HEK293 (cell line): ENCODE measurements around the gene AKAP1.

Experiments used
- BCL11B ChIP-seq: fragments of 450-650 bp; formaldehyde crosslinking; IDR thresholded peaks from 2 replicates; pipeline ENCODE4 v1.5.1; 2016; ENCODE audit warnings: low read depth, missing biosample characterization, missing genetic modification characterization
- HOXA7 ChIP-seq: sonication (generic); formaldehyde crosslinking; IDR thresholded peaks from 2 replicates; pipeline ENCODE4 v1.8.1; 2022; ENCODE audit warnings: missing genetic modification reagents, borderline replicate concordance
- ZBTB8A ChIP-seq: fragments of 450-650 bp; formaldehyde crosslinking; IDR thresholded peaks from 2 replicates; pipeline ENCODE4 v1.5.1; 2016; ENCODE audit warnings: missing biosample characterization, missing genetic modification characterization
- ZNF112 ChIP-seq: fragments of 450-650 bp; formaldehyde crosslinking; IDR thresholded peaks from 2 replicates; pipeline ENCODE4 v1.5.0; 2017; ENCODE audit warnings: missing biosample characterization, missing genetic modification characterization
- ZNF155 ChIP-seq: fragments of 450-650 bp; formaldehyde crosslinking; IDR thresholded peaks from 2 replicates; pipeline ENCODE4 v1.5.1; 2016; ENCODE audit warnings: missing biosample characterization, missing genetic modification characterization
- ZNF184 ChIP-seq: fragments of 450-650 bp; IDR thresholded peaks from 2 replicates; pipeline ENCODE4 v1.5.1; 2018; ENCODE audit warnings: missing biosample characterization, mild to moderate bottlenecking, missing genetic modification characterization
- ZNF701 ChIP-seq: fragments of 450-650 bp; formaldehyde crosslinking; IDR thresholded peaks from 2 replicates; pipeline ENCODE4 v1.5.1; 2016; ENCODE audit warnings: missing biosample characterization, missing genetic modification characterization
- ZNF776 ChIP-seq: fragments of 450-650 bp; formaldehyde crosslinking; IDR thresholded peaks from 2 replicates; pipeline ENCODE4 v1.5.0; 2017; ENCODE audit warnings: missing biosample characterization, missing genetic modification characterization, borderline replicate concordance
- TF ChIP-seq, protein P1 (sequence below): fragments of 450-650 bp; formaldehyde crosslinking; IDR thresholded peaks from 2 replicates; pipeline ENCODE4 v1.5.1; 2016; ENCODE audit warnings: missing biosample characterization, missing genetic modification characterization
- TF ChIP-seq, protein P2 (sequence below): fragments of 450-650 bp; formaldehyde crosslinking; IDR thresholded peaks from 2 replicates; pipeline ENCODE4 v1.5.1; 2016; ENCODE audit warnings: missing biosample characterization, missing genetic modification characterization, low read depth
- TF ChIP-seq, protein P3 (sequence below): fragments of 450-650 bp; formaldehyde crosslinking; IDR thresholded peaks from 2 replicates; pipeline ENCODE4 v1.5.1; 2017; ENCODE audit warnings: missing biosample characterization, missing genetic modification characterization
- TF ChIP-seq, protein P4 (sequence below): fragments of 450-650 bp; formaldehyde crosslinking; IDR thresholded peaks from 2 replicates; pipeline ENCODE4 v1.5.1; 2016; ENCODE audit warnings: missing biosample characterization, missing genetic modification characterization
- TF ChIP-seq, protein P5 (sequence below): fragments of 450-650 bp; formaldehyde crosslinking; IDR thresholded peaks from 2 replicates; pipeline ENCODE4 v1.5.1; 2017; ENCODE audit warnings: missing biosample characterization, missing genetic modification characterization
- TF ChIP-seq, protein P6 (sequence below): fragments of 450-650 bp; formaldehyde crosslinking; IDR thresholded peaks from 2 replicates; pipeline ENCODE4 v1.5.1; 2016; ENCODE audit warnings: missing biosample characterization, missing genetic modification characterization

DNA sequence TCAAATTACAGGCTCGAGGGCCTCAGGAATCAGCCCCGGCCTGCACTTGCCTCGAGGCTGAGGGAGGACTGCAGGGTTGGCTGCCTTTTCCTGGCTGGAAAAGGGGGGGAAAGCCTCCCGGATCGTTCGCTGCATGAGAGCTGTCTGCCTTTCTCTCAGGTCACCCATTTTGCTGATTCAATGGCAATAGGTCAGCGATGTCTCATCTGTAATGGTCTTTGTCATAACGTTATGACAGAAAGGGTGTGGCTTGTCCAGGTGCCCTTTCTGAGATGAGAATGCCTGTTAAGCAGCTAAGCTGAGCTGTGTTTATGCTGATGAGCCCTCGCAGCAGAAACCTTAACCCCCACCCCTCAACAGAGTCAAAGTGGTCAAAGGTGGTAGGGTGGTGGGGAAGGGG is 81.8 kb downstream of the AKAP1 start:
- TF ChIP-seq, protein P1, sequence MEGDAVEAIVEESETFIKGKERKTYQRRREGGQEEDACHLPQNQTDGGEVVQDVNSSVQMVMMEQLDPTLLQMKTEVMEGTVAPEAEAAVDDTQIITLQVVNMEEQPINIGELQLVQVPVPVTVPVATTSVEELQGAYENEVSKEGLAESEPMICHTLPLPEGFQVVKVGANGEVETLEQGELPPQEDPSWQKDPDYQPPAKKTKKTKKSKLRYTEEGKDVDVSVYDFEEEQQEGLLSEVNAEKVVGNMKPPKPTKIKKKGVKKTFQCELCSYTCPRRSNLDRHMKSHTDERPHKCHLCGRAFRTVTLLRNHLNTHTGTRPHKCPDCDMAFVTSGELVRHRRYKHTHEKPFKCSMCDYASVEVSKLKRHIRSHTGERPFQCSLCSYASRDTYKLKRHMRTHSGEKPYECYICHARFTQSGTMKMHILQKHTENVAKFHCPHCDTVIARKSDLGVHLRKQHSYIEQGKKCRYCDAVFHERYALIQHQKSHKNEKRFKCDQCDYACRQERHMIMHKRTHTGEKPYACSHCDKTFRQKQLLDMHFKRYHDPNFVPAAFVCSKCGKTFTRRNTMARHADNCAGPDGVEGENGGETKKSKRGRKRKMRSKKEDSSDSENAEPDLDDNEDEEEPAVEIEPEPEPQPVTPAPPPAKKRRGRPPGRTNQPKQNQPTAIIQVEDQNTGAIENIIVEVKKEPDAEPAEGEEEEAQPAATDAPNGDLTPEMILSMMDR (tag by site-specific recombination) = no peak
- TF ChIP-seq HOXA7 (CRISPR knock-in tag) = no peak
- TF ChIP-seq, protein P2, sequence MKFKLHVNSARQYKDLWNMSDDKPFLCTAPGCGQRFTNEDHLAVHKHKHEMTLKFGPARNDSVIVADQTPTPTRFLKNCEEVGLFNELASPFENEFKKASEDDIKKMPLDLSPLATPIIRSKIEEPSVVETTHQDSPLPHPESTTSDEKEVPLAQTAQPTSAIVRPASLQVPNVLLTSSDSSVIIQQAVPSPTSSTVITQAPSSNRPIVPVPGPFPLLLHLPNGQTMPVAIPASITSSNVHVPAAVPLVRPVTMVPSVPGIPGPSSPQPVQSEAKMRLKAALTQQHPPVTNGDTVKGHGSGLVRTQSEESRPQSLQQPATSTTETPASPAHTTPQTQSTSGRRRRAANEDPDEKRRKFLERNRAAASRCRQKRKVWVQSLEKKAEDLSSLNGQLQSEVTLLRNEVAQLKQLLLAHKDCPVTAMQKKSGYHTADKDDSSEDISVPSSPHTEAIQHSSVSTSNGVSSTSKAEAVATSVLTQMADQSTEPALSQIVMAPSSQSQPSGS (tag by site-specific recombination) = no peak
- TF ChIP-seq ZBTB8A (tag by site-specific recombination) = no peak
- no peak for TF ChIP-seq ZNF112
- TF ChIP-seq ZNF184 (tag by site-specific recombination) = no peak
- TF ChIP-seq, protein P3, sequence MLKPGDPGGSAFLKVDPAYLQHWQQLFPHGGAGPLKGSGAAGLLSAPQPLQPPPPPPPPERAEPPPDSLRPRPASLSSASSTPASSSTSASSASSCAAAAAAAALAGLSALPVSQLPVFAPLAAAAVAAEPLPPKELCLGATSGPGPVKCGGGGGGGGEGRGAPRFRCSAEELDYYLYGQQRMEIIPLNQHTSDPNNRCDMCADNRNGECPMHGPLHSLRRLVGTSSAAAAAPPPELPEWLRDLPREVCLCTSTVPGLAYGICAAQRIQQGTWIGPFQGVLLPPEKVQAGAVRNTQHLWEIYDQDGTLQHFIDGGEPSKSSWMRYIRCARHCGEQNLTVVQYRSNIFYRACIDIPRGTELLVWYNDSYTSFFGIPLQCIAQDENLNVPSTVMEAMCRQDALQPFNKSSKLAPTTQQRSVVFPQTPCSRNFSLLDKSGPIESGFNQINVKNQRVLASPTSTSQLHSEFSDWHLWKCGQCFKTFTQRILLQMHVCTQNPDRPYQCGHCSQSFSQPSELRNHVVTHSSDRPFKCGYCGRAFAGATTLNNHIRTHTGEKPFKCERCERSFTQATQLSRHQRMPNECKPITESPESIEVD (tag by site-specific recombination) = no peak
- no peak for TF ChIP-seq ZNF776 (tag by site-specific recombination)
- TF ChIP-seq, protein P4, sequence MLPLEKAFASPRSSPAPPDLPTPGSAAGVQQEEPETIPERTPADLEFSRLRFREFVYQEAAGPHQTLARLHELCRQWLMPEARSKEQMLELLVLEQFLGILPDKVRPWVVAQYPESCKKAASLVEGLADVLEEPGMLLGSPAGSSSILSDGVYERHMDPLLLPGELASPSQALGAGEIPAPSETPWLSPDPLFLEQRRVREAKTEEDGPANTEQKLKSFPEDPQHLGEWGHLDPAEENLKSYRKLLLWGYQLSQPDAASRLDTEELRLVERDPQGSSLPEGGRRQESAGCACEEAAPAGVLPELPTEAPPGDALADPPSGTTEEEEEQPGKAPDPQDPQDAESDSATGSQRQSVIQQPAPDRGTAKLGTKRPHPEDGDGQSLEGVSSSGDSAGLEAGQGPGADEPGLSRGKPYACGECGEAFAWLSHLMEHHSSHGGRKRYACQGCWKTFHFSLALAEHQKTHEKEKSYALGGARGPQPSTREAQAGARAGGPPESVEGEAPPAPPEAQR (tag by site-specific recombination) = no peak
- TF ChIP-seq BCL11B (tag by site-specific recombination) = no peak
- TF ChIP-seq ZNF155 = no peak
- TF ChIP-seq ZNF701 (tag by site-specific recombination) = no peak
- TF ChIP-seq, protein P5, sequence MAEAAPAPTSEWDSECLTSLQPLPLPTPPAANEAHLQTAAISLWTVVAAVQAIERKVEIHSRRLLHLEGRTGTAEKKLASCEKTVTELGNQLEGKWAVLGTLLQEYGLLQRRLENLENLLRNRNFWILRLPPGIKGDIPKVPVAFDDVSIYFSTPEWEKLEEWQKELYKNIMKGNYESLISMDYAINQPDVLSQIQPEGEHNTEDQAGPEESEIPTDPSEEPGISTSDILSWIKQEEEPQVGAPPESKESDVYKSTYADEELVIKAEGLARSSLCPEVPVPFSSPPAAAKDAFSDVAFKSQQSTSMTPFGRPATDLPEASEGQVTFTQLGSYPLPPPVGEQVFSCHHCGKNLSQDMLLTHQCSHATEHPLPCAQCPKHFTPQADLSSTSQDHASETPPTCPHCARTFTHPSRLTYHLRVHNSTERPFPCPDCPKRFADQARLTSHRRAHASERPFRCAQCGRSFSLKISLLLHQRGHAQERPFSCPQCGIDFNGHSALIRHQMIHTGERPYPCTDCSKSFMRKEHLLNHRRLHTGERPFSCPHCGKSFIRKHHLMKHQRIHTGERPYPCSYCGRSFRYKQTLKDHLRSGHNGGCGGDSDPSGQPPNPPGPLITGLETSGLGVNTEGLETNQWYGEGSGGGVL = no peak
- TF ChIP-seq, protein P6, sequence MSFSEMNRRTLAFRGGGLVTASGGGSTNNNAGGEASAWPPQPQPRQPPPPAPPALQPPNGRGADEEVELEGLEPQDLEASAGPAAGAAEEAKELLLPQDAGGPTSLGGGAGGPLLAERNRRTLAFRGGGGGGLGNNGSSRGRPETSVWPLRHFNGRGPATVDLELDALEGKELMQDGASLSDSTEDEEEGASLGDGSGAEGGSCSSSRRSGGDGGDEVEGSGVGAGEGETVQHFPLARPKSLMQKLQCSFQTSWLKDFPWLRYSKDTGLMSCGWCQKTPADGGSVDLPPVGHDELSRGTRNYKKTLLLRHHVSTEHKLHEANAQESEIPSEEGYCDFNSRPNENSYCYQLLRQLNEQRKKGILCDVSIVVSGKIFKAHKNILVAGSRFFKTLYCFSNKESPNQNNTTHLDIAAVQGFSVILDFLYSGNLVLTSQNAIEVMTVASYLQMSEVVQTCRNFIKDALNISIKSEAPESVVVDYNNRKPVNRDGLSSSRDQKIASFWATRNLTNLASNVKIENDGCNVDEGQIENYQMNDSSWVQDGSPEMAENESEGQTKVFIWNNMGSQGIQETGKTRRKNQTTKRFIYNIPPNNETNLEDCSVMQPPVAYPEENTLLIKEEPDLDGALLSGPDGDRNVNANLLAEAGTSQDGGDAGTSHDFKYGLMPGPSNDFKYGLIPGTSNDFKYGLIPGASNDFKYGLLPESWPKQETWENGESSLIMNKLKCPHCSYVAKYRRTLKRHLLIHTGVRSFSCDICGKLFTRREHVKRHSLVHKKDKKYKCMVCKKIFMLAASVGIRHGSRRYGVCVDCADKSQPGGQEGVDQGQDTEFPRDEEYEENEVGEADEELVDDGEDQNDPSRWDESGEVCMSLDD (tag by site-specific recombination) = no peak
